Activated CD8-positive, alpha-beta memory T cell treated with anti-CD3 and anti-CD28 coated beads for 4 hours (primary cell): ENCODE data around the gene SDK1.

Source experiments
- DNase-seq, 2 donors: peaks; one replicate each; pipeline ENCODE4 v3.0.0-alpha.2; 2020; ENCODE audit warnings: low read depth in 2 of 2

Gene SDK1

DNA sequence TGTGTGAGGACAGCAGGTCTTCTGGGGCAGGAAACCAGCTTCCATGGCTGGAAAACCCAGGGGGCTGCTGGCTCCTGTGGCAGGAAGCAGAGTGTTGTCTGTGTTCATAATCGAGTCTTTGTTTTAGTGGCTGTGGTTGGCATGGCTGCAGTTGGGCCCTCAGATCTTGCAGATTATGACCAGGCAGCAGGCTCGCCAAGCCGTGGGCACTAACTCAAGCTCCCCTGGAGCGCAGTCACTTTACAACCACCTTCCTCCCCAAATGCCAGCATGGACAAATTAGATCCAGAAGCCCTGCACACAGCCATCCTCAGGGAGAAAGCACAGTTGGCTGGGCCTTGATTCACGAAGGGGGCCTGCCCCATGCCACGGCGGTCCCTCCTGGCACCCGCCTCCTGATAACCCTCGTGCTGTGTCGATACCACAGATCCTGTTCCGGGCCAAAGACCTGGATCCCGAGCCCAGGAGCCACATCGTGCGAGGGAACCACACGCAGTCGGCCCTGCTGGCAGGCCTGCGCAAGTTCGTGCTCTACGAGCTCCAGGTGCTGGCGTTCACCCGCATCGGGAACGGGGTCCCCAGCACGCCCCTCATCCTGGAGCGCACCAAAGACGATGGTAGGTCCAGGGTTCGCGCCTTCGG lies 828.5 kb downstream of the SDK1 start:
- DNase-seq: no peak

DNA sequence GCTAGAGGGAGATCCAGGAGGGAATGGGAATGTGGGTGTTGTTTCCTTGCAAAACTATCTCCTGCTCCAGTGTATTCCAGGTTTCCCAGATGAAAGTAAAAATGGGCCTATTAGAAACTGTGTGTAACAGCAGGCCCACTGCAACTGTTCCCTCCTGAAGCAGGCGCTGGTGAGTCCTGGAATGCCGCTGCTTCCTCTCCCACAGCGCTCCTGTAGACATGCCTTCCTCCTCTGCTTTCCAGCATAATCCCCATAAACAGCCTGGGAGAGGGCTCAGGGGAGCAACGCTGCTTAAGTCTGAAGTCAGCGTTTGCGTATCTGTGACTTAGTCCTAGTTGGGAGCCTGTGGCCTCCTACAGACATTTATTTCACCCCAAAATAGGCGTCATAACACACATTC lies 830.0 kb downstream of the SDK1 start:
- no peak for DNase-seq

DNA sequence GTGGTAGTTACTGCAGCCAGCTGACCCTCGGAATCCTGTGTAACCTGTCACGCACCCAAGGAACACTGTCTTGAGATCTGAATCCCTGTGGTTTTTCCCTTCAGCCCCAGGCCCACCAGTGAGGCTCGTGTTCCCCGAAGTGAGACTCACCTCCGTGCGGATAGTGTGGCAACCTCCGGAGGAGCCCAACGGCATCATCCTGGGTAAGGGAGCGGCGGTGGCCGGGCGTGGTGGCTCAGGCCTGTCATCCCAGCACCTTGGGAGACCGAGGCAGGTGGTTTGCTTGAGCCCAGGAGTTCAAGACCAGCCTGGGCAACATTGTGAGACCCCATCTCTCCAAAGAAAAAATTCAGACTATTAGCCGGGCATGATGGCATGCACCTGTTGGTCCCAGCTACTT lies 831.2 kb downstream of the SDK1 start:
- no peak for DNase-seq

DNA sequence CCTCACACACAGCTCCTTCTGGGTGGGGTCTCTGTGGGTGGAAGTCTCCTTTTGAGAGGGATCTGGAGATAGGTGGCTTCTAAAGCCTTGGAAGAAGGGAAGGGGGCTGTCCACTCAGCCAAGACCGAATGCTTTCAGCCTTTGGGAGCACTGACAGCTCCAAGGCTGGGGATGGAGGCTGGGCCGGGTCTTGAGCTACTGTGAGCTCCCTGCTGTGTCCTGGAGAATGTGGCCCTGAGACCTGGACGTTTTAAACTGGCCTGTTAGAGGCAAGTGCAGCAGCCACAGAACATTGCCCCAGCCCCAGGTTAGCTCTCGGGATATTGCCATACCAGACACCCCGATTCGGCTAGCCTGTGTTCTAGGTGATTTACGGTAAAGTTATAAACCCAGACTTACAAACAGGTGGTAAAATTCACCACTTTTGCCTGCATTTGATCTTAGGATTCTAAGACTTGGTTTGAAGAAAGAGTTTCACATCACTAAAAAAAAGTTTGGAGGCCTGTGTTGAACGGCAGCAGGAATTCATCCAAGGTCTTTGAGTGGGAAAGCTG lies 832.5 kb downstream of the SDK1 start:
- DNase-seq: no peak

DNA sequence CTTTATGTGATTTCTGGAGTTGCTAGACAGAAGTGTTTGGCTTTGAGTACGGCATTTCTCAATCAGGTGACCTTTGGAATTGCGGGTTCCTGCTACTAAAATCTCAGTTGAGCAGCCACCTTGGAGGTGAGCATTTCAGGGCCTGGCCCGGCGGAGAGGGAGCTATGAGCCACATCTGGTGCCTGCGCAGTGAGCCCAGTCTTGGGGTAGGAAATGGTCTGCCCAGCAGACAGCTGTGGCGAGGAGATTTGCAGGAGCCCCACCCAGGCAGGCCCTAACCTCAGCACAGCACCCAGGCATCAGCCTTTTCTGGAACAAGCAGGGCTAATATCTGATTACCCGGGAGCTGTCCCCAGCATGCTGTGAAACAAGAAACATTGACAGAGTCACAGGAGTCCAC lies 833.2 kb downstream of the SDK1 start:
- no peak for DNase-seq

DNA sequence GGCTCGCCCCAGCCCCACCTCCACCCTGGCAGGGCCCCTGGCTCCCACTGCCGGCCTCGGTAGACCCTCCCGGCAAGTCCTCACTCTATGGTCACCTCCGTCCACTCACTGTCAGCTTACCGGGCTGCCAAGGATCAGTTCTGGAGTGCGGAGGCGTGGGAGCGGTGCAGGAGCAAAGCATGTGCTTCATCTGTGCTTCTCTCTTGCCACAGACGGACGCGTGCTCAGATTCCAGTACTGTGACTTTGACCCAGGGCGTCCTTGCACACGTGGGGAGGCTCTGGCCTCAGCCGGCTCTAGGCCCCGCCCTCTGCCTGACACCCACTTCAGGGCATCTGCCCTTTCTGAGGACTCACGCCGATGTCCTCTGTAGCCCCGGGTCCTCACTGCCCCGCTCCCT lies 833.6 kb downstream of the SDK1 start:
- DNase-seq: no peak

DNA sequence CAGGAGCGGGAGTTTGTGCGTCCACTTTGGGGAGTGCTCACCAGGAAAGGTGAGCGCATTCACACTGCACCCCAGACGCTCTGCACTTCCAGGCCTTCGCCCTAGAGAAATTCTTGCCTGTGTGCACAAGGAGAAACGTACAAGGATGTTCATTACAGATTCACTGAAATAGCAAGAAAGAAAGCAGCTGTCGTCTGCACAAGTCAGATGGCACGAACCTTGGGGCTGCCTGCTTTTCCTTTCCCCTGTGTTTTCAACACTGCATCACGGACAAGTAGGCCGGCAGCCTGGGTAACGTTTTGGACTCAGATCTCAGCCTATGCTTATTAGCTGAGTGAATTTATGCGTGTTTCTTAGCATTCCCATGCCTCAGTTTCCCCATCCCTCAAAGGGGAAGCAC lies 834.2 kb downstream of the SDK1 start:
- no peak for DNase-seq

DNA sequence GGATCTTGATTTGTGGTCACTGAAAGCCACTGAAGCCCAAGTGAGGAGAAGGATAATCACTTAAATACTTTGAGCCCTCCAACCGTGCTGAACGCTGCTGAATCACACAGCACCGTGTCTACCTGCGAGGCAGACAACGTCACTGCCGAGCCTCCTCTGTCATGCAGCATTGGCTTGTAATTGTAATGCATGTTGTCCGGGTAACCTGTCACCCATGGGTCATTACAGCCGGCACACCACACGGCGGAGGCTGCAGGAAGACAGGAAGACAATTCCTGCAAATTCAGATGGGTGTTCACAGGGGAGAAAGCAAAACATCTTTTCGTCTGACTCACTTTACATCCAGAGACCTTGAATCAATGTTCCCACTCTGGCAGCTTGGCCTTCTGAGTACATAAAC lies 835.0 kb downstream of the SDK1 start:
- no peak for DNase-seq

DNA sequence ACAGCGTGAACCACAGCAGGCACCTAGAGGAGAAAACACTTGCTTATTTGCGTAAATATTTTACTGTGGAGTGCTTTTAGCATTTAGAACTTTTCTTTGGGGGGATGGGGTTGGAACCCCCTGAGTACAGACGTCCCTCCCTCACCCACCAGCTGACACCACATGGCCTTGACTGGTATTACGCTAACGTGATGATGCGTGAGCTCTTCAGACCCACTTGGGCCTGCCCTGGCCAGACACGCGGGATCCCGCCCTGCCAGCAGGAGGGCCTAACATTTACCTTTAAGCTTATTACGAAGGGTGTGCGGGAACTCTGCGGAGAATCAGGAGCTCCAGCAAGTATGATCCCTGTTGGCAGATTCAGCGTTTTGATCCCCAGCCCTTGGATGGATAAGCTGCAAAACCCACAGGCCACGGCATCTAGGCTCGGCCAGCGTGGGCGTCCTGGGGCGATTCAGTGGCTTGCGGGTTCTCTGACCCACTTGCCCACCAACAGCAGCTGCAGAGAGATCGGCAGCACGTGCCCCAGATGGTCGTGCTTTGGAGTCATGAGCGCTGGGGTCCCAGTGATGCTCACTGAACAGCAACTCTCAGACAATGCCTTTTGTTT lies 835.6 kb downstream of the SDK1 start:
- DNase-seq: no peak

DNA sequence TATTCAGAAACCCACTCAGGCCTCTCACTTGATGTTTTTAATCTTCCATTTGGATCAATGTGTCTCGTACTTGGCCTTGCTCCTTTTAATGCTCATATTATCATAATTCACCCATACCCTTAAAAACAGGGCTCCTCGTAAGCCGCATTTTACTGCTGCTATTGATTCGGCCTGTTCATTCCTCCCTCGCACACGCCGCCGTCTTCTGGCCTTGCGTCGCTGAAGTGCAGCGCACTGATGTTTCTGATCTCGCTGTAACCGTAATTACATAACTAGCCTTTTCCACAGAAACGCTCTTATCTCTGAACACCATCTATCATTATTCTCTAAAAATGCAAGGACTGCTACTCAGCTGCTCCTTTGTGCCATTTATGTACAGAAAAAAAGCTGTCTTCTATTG lies 836.5 kb downstream of the SDK1 start:
- no peak for DNase-seq

DNA sequence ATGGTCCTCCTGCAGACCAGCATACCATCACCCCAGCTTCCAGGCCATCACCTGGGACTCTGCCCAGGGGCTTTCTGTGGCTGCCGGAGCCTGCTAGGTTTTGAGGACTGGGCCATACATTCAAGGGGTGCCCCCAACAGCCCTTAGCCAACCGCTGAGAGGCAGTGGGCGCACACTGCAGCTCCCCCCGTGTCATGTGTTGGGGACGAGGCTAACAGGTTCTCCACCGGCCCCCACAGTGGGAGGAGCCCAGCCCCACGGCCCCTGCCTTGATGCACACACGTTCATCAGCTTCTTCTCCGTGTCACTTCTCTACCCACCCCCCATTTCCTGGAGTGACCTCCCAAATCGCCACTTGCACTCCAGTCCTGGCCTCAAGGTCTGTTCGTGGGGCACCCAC lies 837.8 kb downstream of the SDK1 start:
- no peak for DNase-seq

DNA sequence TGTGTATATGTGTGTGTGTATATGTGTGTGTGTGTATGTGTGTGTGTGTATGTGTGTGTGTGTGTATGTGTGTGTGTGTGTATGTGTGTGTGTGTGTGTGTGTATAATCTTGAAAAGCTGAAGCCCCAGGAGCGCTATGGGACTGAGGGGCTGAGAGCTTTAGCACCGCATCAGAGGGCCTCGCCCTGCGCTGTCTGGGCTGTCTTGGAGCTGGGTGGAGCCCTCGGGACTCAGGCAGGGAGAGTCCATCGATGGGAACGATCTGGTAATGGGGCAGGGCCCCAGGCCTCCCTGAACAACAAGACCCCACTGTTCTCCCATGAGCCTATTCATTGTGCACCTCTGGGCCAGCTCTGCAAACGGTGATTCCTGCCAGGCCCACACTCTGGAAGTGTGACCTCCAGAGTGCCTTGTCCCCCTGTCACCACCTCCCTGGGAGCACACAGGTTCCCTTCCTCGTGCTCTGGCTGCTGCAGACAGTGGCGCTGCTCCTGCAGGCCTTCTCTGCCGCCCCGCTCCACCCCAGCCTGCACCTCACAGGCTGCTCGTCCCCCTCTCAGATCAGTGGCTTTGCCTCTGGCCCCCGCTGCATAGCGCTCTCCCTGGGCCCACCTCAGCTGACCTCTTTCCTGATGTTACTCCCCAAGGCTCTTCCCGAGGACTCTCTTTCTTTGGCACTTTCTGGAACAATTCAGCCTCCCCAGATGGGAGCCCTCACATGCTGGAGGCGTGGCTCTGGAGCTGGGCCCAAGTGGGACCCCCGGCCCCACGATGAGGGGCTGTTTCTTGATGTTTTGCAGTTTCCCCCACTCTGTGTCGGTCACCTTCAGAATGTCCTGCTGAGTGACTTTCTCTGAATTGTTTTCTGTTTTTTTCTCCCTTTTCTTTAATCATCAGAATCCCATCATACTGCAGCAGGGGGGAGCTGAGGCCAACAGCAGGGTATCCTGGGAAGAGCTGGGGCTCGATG lies 838.9 kb downstream of the SDK1 start:
- no peak for DNase-seq

DNA sequence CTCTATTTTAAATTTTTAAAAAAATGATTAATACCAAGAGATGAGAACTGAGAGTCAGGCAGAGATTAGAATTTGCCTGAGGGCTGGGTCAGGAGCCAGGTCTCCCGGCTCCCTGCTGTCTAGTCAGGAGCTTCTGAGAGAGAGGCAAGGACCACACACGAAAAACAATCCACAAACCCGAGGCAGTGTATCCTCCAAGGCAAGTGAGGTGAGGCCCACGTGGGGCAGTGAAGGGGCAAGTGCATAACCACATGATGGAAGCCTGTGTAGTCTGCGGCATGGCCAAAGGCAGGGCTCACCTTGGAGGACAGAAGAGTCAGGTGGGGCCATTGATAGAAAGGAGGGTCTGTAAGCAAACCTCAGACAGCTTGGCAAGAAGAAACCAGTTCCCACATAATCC lies 839.9 kb downstream of the SDK1 start:
- DNase-seq: no peak

DNA sequence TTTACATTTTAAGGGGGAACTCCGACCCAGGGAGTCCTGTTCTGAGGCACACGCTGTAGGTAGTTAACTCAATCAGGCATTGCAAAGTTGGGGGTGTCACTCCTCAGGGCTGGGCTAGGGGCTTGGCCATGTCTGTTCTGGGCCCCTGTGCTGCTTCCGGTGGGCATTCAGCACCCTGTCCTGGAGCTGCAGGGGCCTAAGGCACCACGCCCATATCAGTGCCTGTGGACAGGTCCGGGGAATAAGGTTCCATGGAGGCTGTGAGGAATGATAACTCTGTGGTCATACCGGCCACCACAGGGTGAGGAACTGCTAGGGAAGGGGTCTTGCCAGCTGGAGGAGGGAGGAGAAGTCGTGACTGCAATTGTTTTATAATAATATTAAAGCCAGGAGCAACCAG lies 842.0 kb downstream of the SDK1 start:
- DNase-seq: no peak

DNA sequence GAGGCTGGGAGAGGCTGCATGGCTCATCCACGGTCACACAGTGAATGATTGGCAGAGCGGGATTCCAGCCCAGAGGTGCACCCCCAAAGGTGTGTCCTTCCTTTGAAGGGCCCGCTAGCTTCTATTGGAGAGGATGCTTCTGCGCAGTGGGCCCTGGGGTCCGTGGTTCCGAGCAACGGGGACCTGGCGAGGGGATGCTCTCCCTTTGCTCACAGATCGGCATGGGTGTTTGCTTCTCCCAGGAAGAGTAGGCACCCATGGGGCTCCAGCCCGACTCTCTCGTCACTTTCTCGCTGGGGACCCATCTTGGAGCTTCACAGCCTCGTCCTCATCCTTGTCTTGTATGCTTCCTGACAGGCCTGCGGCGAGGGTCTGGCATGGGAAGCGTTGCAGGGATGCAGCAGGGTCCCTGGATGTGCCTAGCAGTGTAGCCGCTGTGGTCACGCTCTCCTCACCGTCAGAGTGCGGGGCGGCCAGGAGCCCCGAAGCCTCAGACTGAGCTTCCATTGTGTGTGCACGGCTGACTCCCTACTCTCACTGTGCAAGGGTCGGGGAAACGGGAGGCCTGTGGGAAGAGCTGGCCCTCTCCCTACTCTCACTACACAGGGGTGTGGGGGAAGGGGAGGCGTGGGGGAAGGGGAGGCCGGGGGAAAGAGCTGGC lies 842.6 kb downstream of the SDK1 start:
- no peak for DNase-seq

DNA sequence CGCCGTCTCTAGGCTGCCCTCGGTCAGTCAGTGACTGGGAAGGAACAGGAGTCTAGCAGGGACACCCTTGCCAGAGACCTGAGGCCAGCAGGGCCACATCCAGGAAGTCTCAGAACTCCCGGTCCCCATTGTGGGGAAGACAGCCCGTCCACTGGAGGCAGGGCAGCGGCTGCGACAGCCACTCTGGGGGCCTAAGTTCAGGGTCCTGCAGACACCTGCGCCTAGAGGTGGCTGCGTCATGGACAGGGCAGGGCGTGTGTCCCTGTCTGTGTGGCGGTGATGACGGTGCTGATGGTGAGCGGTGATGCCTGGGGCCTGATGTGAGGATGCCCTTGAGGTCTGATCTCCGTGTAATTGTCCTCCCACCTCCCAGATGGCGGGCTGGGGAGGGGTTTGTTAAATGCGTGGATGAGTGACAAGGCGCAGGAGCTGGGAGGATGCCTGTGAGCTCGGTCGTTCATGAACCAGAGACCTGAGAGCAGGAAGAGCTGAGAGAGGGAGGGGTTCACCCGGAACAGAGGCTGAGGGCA lies 843.2 kb downstream of the SDK1 start:
- no peak for DNase-seq

DNA sequence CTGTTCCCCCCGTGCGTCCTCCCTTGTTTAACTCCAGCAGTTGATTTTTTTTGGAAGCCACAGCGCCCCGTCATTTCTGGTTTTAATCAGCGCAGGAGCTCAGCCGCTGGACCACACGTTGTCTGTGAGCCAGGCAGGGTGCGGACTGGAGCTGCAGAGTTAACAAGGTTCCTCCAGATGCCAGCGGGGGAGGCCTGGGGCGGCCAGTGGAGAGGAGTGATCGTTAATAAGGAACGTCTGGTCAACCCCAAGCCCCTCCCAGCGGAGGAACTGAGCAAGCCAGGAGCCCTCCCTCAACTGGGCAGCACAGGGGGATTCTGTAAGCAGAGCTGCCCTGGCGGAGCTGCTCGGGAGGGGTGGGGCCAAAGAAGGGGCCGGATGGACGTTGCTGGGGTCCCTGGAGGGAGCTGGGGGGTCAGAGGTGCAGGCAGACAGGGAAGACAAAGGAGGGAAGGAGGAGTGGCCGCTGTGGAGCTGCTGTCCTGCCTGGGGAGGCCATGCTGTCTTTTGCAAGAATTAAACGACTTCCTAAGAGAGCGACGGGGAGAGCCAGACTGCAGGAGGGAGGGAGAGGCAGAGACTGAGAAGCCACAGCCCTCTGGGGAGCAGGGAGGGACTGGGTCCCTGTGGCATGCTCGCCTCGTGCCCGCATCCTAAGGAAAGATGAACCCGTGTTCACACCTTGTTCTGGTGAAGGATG lies 843.9 kb downstream of the SDK1 start:
- DNase-seq: no peak

DNA sequence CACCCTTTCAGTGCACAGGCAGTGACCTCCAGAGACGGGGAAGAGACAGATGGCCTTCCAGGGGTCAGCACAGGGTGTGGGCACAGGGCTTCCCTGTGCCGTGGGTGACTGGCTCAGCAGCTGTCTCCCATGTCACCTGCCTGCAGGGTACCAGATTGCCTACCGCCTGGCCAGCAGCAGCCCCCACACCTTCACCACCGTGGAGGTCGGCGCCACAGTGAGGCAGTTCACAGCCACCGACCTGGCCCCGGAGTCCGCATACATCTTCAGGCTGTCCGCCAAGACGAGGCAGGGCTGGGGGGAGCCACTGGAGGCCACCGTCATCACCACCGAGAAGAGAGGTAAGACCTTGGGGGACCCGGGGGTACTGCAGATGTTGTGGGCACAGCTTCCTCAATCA lies 844.5 kb downstream of the SDK1 start:
- no peak for DNase-seq

DNA sequence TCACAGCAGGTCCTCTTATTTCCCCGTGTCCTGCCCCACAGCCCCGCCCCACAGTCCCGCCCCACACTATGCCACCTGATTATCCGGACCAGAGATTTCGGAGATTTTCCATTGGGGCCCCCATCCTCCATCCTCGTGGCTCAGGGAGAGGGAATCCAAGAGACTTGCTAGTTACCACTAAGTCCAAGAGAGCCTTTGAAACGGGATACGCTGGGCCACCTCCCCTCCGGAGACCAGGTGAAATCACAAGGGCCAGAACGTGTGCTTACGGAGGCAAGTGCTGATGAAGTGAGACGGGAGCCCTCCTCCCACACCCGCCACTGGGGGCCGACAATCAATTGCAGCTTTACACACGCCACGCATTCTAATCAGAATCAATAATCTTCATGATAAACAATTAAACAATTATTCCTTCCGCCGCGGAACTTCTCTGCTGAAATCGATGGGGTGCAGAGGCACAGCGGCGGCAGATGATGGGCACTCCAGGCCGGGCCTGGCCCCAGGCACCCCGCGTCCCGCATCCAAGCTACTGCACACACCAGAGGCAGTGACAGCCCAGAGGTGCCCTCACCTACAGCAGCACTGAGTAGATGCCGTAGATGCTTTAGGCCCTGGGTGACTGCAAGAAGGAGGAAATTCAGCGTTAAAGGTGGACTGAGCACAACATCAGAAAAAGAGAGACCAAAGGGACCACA lies 847.0 kb downstream of the SDK1 start:
- no peak for DNase-seq

DNA sequence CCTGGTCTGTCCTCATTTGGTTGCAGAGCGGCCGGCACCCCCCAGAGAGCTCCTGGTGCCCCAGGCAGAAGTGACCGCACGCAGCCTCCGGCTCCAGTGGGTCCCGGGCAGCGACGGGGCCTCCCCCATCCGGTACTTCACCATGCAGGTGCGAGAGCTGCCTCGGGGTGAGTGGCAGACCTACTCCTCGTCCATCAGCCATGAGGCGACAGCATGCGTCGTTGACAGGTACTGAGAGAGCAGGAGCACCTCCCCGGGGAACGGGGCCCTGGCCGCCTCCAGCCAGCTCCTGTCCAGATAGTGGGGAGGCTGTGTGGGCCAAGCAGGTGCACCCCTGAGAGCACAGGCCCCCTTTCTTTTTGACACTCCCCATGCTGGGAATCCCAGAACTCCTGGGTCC lies 848.2 kb downstream of the SDK1 start:
- no peak for DNase-seq

DNA sequence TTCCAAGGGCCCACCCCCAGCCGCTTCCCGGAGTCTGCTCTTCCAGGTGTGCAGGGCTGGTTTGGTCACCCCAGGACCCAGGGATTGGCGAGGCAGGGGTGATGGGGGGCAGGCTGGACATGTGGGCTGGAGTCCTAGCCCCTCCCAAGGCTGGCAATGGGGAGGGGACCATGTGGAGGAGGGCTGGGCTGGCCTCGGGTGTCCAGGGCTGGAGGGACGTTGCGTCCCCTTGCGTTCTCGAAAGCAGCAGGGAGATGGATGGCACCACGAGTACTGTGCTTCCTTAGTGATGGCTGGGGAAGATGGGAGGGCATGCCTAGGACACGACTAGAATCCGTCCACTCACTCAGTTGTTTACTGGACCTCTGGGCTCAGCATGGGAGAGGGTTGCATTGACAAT lies 848.6 kb downstream of the SDK1 start:
- DNase-seq: no peak
